ENCODE results near the gene SH3D19.

The SH3D19 gene

GRCh38 chr4:151314479-151314878 is 10.9 kb downstream of the SH3D19 start:
- TF ChIP-seq CTCF (IDR thresholded peaks at IDR 0.05; ENCODE audit: control insufficient read depth, insufficient read depth, low read depth, low read length, missing control alignments) = no peak
- DNase-seq (ENCODE audit: low read depth) = no peak
- H3K4me3 ChIP-seq (ENCODE audit: control insufficient read depth, low read depth, low read length) = no peak overlapping the region

GRCh38 chr4:151314010-151314355 is 11.4 kb downstream of the SH3D19 start:
- DNase-seq (ENCODE audit: low read depth) = no peak
- no peak overlapping the region for H3K4me3 ChIP-seq (ENCODE audit: control insufficient read depth, low read depth, low read length)
- TF ChIP-seq CTCF (IDR thresholded peaks at IDR 0.05; ENCODE audit: control insufficient read depth, insufficient read depth, low read depth, low read length, missing control alignments) = no peak

- no peak for TF ChIP-seq CTCF (IDR thresholded peaks at IDR 0.05; ENCODE audit: control insufficient read depth, insufficient read depth, low read depth, low read length, missing control alignments)
- H3K4me3 ChIP-seq (ENCODE audit: control insufficient read depth, low read depth, low read length) = no peak overlapping the region
- DNase-seq (ENCODE audit: low read depth) = no peak
Observed at GRCh38 chr4:151313306-151314009, 11.9 kb downstream of the SH3D19 start.

- no peak overlapping the region for H3K4me3 ChIP-seq (ENCODE audit: control insufficient read depth, low read depth, low read length)
- no peak for TF ChIP-seq CTCF (IDR thresholded peaks at IDR 0.05; ENCODE audit: control insufficient read depth, insufficient read depth, low read depth, low read length, missing control alignments)
- no peak for DNase-seq (ENCODE audit: low read depth)
Observed at GRCh38 chr4:151310124-151310728, 15.2 kb downstream of the SH3D19 start.

- no peak for DNase-seq (ENCODE audit: low read depth)
- no peak for TF ChIP-seq CTCF (IDR thresholded peaks at IDR 0.05; ENCODE audit: control insufficient read depth, insufficient read depth, low read depth, low read length, missing control alignments)
- H3K4me3 ChIP-seq (ENCODE audit: control insufficient read depth, low read depth, low read length) = no peak overlapping the region
Observed at GRCh38 chr4:151304755-151305154, 20.6 kb downstream of the SH3D19 start.

- no peak overlapping the region for H3K4me3 ChIP-seq (ENCODE audit: control insufficient read depth, low read depth, low read length)
- no peak for DNase-seq (ENCODE audit: low read depth)
- TF ChIP-seq CTCF (IDR thresholded peaks at IDR 0.05; ENCODE audit: control insufficient read depth, insufficient read depth, low read depth, low read length, missing control alignments) = no peak
Observed at GRCh38 chr4:151304226-151304625, 21.2 kb downstream of the SH3D19 start.

All from AG09309 (cell line).